WERI-Rb-1 (cell line): ENCODE data around the gene DDRGK1.
A peak's percentile ranks its signal among the peaks of the same experiment; 100 is the strongest.

Experiments used
- DNase-seq: peaks from one replicate; pipeline ENCODE4 v3.0.0-alpha.2; 2020
- H3K27ac ChIP-seq: fragments of 250-450 bp; sonication (Bioruptor Pico); 2 replicates; pipeline ENCODE4 v1.5.1; 2020; ENCODE audit warnings: mild to moderate bottlenecking, moderate library complexity
- H3K27me3 ChIP-seq: fragments of 250-450 bp; sonication (Bioruptor Pico); 2 replicates; pipeline ENCODE4 v1.5.1; 2021; ENCODE audit warnings: mild to moderate bottlenecking, low read depth, moderate library complexity; ENCODE audit not compliant: insufficient read depth, severe bottlenecking
- H3K36me3 ChIP-seq: fragments of 250-450 bp; sonication (Bioruptor Pico); 2 replicates; pipeline ENCODE4 v1.5.1; 2020; ENCODE audit warnings: mild to moderate bottlenecking, moderate library complexity
- H3K4me3 ChIP-seq: 2 replicates; pipeline ENCODE4 v1.5.1; 2011; ENCODE audit warnings: low read depth, mild to moderate bottlenecking, control low read depth, low read length
- H3K9me3 ChIP-seq: fragments of 250-450 bp; sonication (Bioruptor Pico); 2 replicates; pipeline ENCODE4 v1.5.1; 2021; ENCODE audit warnings: mild to moderate bottlenecking, moderate library complexity; ENCODE audit not compliant: severe bottlenecking
- TF ChIP-seq, protein P1 (sequence below): IDR thresholded peaks from 2 replicates; pipeline ENCODE4 v1.5.1; 2011; ENCODE audit warnings: low read depth, mild to moderate bottlenecking, control low read depth, inconsistent platforms, low read length

DDRGK1 gene

GRCh38 chr20:3177746-3178485 lies 26.6 kb downstream of the DDRGK1 start:
- Histone ChIP-seq H3K4me3 (no peak overlapping the region), H3K36me3 (no peaks in the 10 kb centered on the region; the same call in none of the 2 replicates), H3K27ac (no peak overlapping the region), H3K27me3 (no peaks in the 10 kb centered on the region), H3K9me3 (no peaks in the 10 kb centered on the region)
- TF ChIP-seq, protein P1, sequence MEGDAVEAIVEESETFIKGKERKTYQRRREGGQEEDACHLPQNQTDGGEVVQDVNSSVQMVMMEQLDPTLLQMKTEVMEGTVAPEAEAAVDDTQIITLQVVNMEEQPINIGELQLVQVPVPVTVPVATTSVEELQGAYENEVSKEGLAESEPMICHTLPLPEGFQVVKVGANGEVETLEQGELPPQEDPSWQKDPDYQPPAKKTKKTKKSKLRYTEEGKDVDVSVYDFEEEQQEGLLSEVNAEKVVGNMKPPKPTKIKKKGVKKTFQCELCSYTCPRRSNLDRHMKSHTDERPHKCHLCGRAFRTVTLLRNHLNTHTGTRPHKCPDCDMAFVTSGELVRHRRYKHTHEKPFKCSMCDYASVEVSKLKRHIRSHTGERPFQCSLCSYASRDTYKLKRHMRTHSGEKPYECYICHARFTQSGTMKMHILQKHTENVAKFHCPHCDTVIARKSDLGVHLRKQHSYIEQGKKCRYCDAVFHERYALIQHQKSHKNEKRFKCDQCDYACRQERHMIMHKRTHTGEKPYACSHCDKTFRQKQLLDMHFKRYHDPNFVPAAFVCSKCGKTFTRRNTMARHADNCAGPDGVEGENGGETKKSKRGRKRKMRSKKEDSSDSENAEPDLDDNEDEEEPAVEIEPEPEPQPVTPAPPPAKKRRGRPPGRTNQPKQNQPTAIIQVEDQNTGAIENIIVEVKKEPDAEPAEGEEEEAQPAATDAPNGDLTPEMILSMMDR, result no peak
- DNase-seq, result no peak

GRCh38 chr20:3175270-3175669 lies 29.2 kb downstream of the DDRGK1 start:
- Histone ChIP-seq H3K36me3 (no peaks in the 10 kb centered on the region; the same call in none of the 2 replicates), H3K27me3 (no peaks in the 10 kb centered on the region), H3K9me3 (no peaks in the 10 kb centered on the region), H3K27ac (no peak overlapping the region), H3K4me3 (no peak overlapping the region)
- DNase-seq, result no peak
- TF ChIP-seq, protein P1, result no peak

- Histone ChIP-seq H3K36me3 (no peaks in the 10 kb centered on the region; the same call in none of the 2 replicates), H3K9me3 (no peaks in the 10 kb centered on the region), H3K27me3 (no peaks in the 10 kb centered on the region), H3K27ac (peak overlapping the region; percentile 71), H3K4me3 (peak overlapping the region; percentile 97)
- peak; percentile 58 for DNase-seq
- TF ChIP-seq, protein P1, result no peak
These were observed 29.8 kb downstream of the DDRGK1 start for GRCh38 chr20:3174442-3175261.

GRCh38 chr20:3173610-3174441 lies 30.7 kb downstream of the DDRGK1 start:
- peak; percentile 91 for DNase-seq
- TF ChIP-seq, protein P1, result peak; percentile 22; the same call in 1 of the 2 replicates
- Histone ChIP-seq H3K27me3 (no peaks in the 10 kb centered on the region), H3K36me3 (no peaks in the 10 kb centered on the region; the same call in none of the 2 replicates), H3K9me3 (no peaks in the 10 kb centered on the region), H3K27ac (peak overlapping the region; percentile 71), H3K4me3 (peak overlapping the region; percentile 97)

GRCh38 chr20:3172933-3173609 lies 31.4 kb downstream of the DDRGK1 start, which contains the start of gene LZTS3:
Gene LZTS3 (minus strand): TSS chr20:3173549. CDS start chr20:3167163, 6,386 bp downstream.
- peak within 1 kb of the TSS; percentile 71 for H3K27ac ChIP-seq

More at GRCh38 chr20:3172933-3173609, 31.4 kb downstream of the DDRGK1 start, which contains the start of gene LZTS3:
- Histone ChIP-seq H3K36me3 (no peaks in the 10 kb centered on the region; the same call in none of the 2 replicates), H3K27me3 (no peaks in the 10 kb centered on the region), H3K9me3 (no peaks in the 10 kb centered on the region), H3K4me3 (peak within 1 kb of the TSS; percentile 97)
- peak; percentile 77 for DNase-seq
- TF ChIP-seq, protein P1, result no peak
